PC-3 (cell line): Measurements from ENCODE around the gene MYOF.

Experiments used
- EZH2 ChIP-seq: fragments of 300-600 bp; sonication (generic); IDR thresholded peaks from one replicate; pipeline ENCODE4 v1.6.1; 2017; ENCODE audit warnings: antibody characterized with exemption, mild to moderate bottlenecking, low read length; ENCODE audit not compliant: unreplicated experiment
- TF ChIP-seq, protein P1 (sequence below): fragments of 300-600 bp; sonication (generic); conservative IDR thresholded peaks from 2 replicates; pipeline ENCODE4 v1.5.1; 2017; ENCODE audit warnings: antibody characterized with exemption, low read depth, mild to moderate bottlenecking, low read length

DNA sequence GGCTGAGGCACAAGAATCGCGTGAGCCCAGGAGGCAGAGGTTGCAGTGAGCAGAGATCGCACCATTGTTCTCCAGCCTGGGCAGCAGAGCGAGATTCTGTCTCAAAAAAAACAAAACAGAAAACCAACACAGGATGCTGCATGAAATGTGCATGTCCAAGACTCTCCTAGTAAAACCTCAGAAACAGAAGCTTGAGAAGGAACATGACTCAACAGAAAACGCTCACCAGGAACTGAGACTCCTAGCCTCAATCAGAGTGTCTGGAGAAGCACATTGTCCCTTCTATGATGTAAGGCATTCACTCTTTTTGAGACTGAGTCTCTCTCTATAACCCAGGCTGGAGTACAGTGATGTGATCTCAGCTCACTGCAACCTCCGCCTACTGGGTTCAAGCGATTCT lies 168.3 kb downstream of the MYOF start:
- no peak for TF ChIP-seq EZH2
- TF ChIP-seq, protein P1, sequence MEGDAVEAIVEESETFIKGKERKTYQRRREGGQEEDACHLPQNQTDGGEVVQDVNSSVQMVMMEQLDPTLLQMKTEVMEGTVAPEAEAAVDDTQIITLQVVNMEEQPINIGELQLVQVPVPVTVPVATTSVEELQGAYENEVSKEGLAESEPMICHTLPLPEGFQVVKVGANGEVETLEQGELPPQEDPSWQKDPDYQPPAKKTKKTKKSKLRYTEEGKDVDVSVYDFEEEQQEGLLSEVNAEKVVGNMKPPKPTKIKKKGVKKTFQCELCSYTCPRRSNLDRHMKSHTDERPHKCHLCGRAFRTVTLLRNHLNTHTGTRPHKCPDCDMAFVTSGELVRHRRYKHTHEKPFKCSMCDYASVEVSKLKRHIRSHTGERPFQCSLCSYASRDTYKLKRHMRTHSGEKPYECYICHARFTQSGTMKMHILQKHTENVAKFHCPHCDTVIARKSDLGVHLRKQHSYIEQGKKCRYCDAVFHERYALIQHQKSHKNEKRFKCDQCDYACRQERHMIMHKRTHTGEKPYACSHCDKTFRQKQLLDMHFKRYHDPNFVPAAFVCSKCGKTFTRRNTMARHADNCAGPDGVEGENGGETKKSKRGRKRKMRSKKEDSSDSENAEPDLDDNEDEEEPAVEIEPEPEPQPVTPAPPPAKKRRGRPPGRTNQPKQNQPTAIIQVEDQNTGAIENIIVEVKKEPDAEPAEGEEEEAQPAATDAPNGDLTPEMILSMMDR: no peak
